Measurements from ENCODE around the gene PWP2. TPM values are rescaled to one million over a fixed set of nuclear protein-coding genes. Genes with fewer than 3 reads are reported as not detected.

PWP2 gene
- total and polyA plus RNA-seq, 4 donors, result 0.66 to 8.4 (median 2.7) TPM

DNA sequence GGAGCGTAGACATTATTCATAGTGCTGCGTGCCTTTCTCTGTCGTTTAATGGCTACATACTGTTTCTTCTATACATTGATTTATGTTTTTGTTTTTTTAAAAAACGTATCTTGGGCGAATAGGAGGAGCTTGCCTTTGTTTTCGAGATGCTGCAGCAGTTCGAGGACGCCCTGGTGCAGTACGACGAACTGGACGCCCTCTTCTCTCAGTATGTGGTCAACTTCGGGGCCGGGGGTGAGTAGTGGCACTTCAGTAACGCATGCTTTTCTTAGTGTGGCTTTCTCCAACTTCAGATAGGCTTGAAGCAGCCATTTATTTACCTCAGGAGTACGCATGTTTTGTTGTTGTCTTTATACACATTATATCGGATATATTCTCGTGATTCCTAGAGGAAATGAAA is 48.2 kb upstream of the PWP2 start:
- H3K27ac ChIP-seq (ENCODE audit: low read depth in 1 of 2, low read length in 2 of 2), result no peak overlapping the region
- H3K4me1 ChIP-seq (ENCODE audit: control insufficient read depth in 4 of 4, insufficient read depth in 4 of 4, low read length in 3 of 4), result no peaks in the 10 kb centered on the region
- H3K27me3 ChIP-seq (ENCODE audit: control insufficient read depth in 4 of 4, insufficient read depth in 4 of 4, low read length in 3 of 4), result no peaks in the 10 kb centered on the region
- peaks cover 2 to 36% (median 30%) of the 10 kb centered on the region in 4 donors for H3K36me3 ChIP-seq (ENCODE audit: control insufficient read depth in 4 of 4, insufficient read depth in 3 of 4, low read depth in 1 of 4, low read length in 3 of 4)
- TF ChIP-seq YY1 (IDR thresholded peaks at IDR 0.05), result no peak
- no peak for TF ChIP-seq REST (IDR thresholded peaks at IDR 0.05)
- no peak for TF ChIP-seq FOXA2 (IDR thresholded peaks at IDR 0.05)
- no peak for TF ChIP-seq MAX (IDR thresholded peaks at IDR 0.05)
- TF ChIP-seq ATF3 (IDR thresholded peaks at IDR 0.05), result no peak
- TF ChIP-seq CTCF (IDR thresholded peaks at IDR 0.05; ENCODE audit: low read depth, low read length, missing input control), result no peak
- no peak for TF ChIP-seq JUND (IDR thresholded peaks at IDR 0.05)
- no peak for TF ChIP-seq NR2F2 (IDR thresholded peaks at IDR 0.05)
- WGBS, result 95% methylated on average over 17 of the region's 17 CpGs
- no peak overlapping the region for H3K9ac ChIP-seq (ENCODE audit: low read depth in 1 of 2, low read length in 2 of 2)
- no peak overlapping the region for H3K4me3 ChIP-seq (ENCODE audit: low read depth in 1 of 3, low read length in 3 of 3)
- no peaks in the 10 kb centered on the region for H3K9me3 ChIP-seq (ENCODE audit: control insufficient read depth in 4 of 4, low read length in 3 of 4)
- DNase-seq (ENCODE audit: low spot score), result no peak

GRCh38 chr21:44059710-44060109 is 47.5 kb upstream of the PWP2 start:
- Histone ChIP-seq H3K27me3 (ENCODE audit: control insufficient read depth in 4 of 4, insufficient read depth in 4 of 4, low read length in 3 of 4) (no peaks in the 10 kb centered on the region), H3K4me3 (ENCODE audit: low read depth in 1 of 3, low read length in 3 of 3) (no peak overlapping the region), H3K4me1 (ENCODE audit: control insufficient read depth in 4 of 4, insufficient read depth in 4 of 4, low read length in 3 of 4) (no peaks in the 10 kb centered on the region), H3K27ac (ENCODE audit: low read depth in 1 of 2, low read length in 2 of 2) (no peak overlapping the region), H3K36me3 (ENCODE audit: control insufficient read depth in 4 of 4, insufficient read depth in 3 of 4, low read depth in 1 of 4, low read length in 3 of 4) (peaks cover 2 to 42% (median 34%) of the 10 kb centered on the region in 4 donors), H3K9ac (ENCODE audit: low read depth in 1 of 2, low read length in 2 of 2) (no peak overlapping the region), H3K9me3 (ENCODE audit: control insufficient read depth in 4 of 4, low read length in 3 of 4) (no peaks in the 10 kb centered on the region)
- WGBS, result 96% methylated on average over 4 of the region's 4 CpGs
- DNase-seq (ENCODE audit: low spot score), result no peak
- TF ChIP-seq FOXA1 (IDR thresholded peaks at IDR 0.05) (no peak), TAF1 (conservative IDR thresholded peaks at IDR 0.05) (no peak), NR2F2 (IDR thresholded peaks at IDR 0.05) (no peak), REST (IDR thresholded peaks at IDR 0.05) (no peak), RXRA (IDR thresholded peaks at IDR 0.05) (no peak), CTCF (IDR thresholded peaks at IDR 0.05; ENCODE audit: low read depth, low read length, missing input control) (no peak), RAD21 (IDR thresholded peaks at IDR 0.05) (no peak), YY1 (IDR thresholded peaks at IDR 0.05) (no peak), FOXA2 (IDR thresholded peaks at IDR 0.05) (no peak), MAX (IDR thresholded peaks at IDR 0.05) (no peak), HNF4A (conservative IDR thresholded peaks at IDR 0.05) (no peak), JUND (IDR thresholded peaks at IDR 0.05) (no peak), HNF4G (IDR thresholded peaks at IDR 0.05) (no peak), EGR1 (IDR thresholded peaks at IDR 0.05; ENCODE audit: low read depth in 2 of 2) (no peak), GABPA (IDR thresholded peaks at IDR 0.05 in 1 of 2, conservative IDR thresholded peaks at IDR 0.05 in 1 of 2) (no peak), SP1 (IDR thresholded peaks at IDR 0.05) (no peak)
- TF ChIP-seq, protein P1, sequence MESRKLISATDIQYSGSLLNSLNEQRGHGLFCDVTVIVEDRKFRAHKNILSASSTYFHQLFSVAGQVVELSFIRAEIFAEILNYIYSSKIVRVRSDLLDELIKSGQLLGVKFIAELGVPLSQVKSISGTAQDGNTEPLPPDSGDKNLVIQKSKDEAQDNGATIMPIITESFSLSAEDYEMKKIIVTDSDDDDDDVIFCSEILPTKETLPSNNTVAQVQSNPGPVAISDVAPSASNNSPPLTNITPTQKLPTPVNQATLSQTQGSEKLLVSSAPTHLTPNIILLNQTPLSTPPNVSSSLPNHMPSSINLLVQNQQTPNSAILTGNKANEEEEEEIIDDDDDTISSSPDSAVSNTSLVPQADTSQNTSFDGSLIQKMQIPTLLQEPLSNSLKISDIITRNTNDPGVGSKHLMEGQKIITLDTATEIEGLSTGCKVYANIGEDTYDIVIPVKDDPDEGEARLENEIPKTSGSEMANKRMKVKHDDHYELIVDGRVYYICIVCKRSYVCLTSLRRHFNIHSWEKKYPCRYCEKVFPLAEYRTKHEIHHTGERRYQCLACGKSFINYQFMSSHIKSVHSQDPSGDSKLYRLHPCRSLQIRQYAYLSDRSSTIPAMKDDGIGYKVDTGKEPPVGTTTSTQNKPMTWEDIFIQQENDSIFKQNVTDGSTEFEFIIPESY (IDR thresholded peaks at IDR 0.05), result no peak

Measured in liver (tissue), 9 donors.